K562 (cell line): Measurements from ENCODE around the gene ZNF2. TPM values are rescaled to one million over a fixed set of nuclear protein-coding genes. Genes with fewer than 3 reads are reported as not detected.

Experiments used
- ATAC-seq: fragments of 200-7000 bp; cut with Tn5 transposase; 3 replicates; pipeline ENCODE4 v1.9.1; 2020; ENCODE audit warnings: moderate library complexity
- BruUV-seq: library from RNA; stranded (reverse); fragments of 400-500 nt; replicated peaks from 2 replicates; lab custom pipeline; 2021; lab: Mats Ljungman, UMichigan
- CTCF ChIA-PET: fragments of 300-600 bp; formaldehyde crosslinking; extraction: SDS; loops from one replicate; lab custom pipeline; 2021; ENCODE audit warnings: low intra/inter-chr PET ratio; lab: Yijun Ruan, JAX
- POLR2A ChIA-PET: fragments of 300-600, 350-650 bp; sonication (Branson Sonifier 250); formaldehyde crosslinking; extraction: SDS; loops from one replicate; lab custom pipeline; 2021; ENCODE audit warnings: antibody characterized with exemption, inconsistent platforms; lab: Yijun Ruan, JAX
- DNase-seq, 4 experiments: peaks; one replicate each; pipeline versions ENCODE4 v3.0.0 to v3.0.0-alpha.2; 2011 to 2018; ENCODE audit warnings: low spot score in 3 of 4, mixed read lengths in 3 of 4; ENCODE audit errors: extremely low read depth in 1 of 4
- FAIRE-seq: peaks from 2 replicates; lab custom pipeline; 2011; peaks lifted over from hg19 to GRCh38; lab: Jason Lieb, UNC
- H2AFZ ChIP-seq: 2 replicates; pipeline ENCODE4 v1.6.0; 2011; ENCODE audit warnings: low read depth, low read length, control low read depth, inconsistent platforms
- H3K27ac ChIP-seq: fragments of 200-600 bp; 3 replicates; pipeline ENCODE4 v1.8.0; 2011; ENCODE audit warnings: low read depth, mild to moderate bottlenecking, control low read depth, inconsistent platforms, low read length, moderate library complexity, mixed read lengths; ENCODE audit errors: extremely low read depth
- H3K27me3 ChIP-seq, 2 experiments: fragments of 300-600 bp in 1 of 2; 2 replicates in 1 of 2; 3 replicates in 1 of 2; pipeline versions ENCODE4 v1.6.0 to v1.8.0; 2011; ENCODE audit warnings: inconsistent platforms in 2 of 2, low read length in 2 of 2, mild to moderate bottlenecking in 1 of 2, mixed read lengths in 1 of 2, moderate library complexity in 1 of 2; ENCODE audit not compliant: control insufficient read depth in 2 of 2, insufficient read depth in 2 of 2
- H3K36me3 ChIP-seq: fragments of 300-600 bp; 3 replicates; pipeline ENCODE4 v1.8.0; 2011; ENCODE audit warnings: mild to moderate bottlenecking, low read length, inconsistent platforms; ENCODE audit not compliant: control insufficient read depth, insufficient read depth
- H3K4me1 ChIP-seq, 2 experiments: fragments of 200-600 bp in 1 of 2; replicated peaks in 1 of 2; 2 replicates in 1 of 2; 3 replicates in 1 of 2; pipeline versions ENCODE4 v1.5.1 to v1.8.0; 2011; ENCODE audit warnings: inconsistent platforms in 2 of 2, low read length in 2 of 2, mild to moderate bottlenecking in 1 of 2, mixed read lengths in 1 of 2, moderate library complexity in 1 of 2; ENCODE audit not compliant: control insufficient read depth in 2 of 2, insufficient read depth in 2 of 2
- H3K4me2 ChIP-seq: 2 replicates; pipeline ENCODE4 v1.6.1; 2011; ENCODE audit warnings: low read length, control low read depth, inconsistent platforms, mixed read lengths; ENCODE audit not compliant: insufficient read depth
- H3K4me3 ChIP-seq: fragments of 200-600 bp; sonication (generic), shearing (Covaris generic); 2 replicates; pipeline ENCODE4 v1.5.1; 2016; ENCODE audit warnings: control low read depth, inconsistent platforms
- H3K79me2 ChIP-seq: fragments of 200-600 bp; 3 replicates; pipeline ENCODE4 v1.8.0; 2011; ENCODE audit warnings: low read length, inconsistent platforms; ENCODE audit not compliant: control insufficient read depth, insufficient read depth
- H3K9ac ChIP-seq, 2 experiments: 2 replicates each; pipeline versions ENCODE4 v1.6.0 to v1.6.1; 2011; ENCODE audit warnings: low read depth in 2 of 2, low read length in 2 of 2, control low read depth in 1 of 2, inconsistent platforms in 1 of 2, mild to moderate bottlenecking in 1 of 2, mixed read lengths in 1 of 2; ENCODE audit not compliant: insufficient read depth in 1 of 2
- H3K9me1 ChIP-seq: one replicate; pipeline ENCODE4 v1.6.0; 2011; ENCODE audit warnings: inconsistent platforms, mild to moderate bottlenecking, low read length, moderate library complexity; ENCODE audit not compliant: control insufficient read depth, insufficient read depth
- H3K9me3 ChIP-seq: replicated peaks from 2 replicates; pipeline ENCODE4 v1.5.1; 2011; ENCODE audit warnings: low read depth, low read length, inconsistent platforms; ENCODE audit not compliant: control insufficient read depth, insufficient read depth
- H4K20me1 ChIP-seq: replicated peaks from 2 replicates; pipeline ENCODE4 v1.6.1; 2011; ENCODE audit warnings: low read length, inconsistent platforms, mixed read lengths; ENCODE audit not compliant: control insufficient read depth, insufficient read depth
- CCAR2 ChIP-seq: fragments of 200-400 bp; formaldehyde crosslinking; IDR thresholded peaks from 2 replicates; pipeline ENCODE4 v1.6.1; 2017; ENCODE audit warnings: mild to moderate bottlenecking, low read depth, low read length
- CCNT2 ChIP-seq: IDR thresholded peaks from 2 replicates; pipeline ENCODE4 v1.6.1; 2011; ENCODE audit warnings: borderline replicate concordance, low read depth, mild to moderate bottlenecking, moderate library complexity, mixed read lengths, low read length; ENCODE audit not compliant: insufficient read length; ENCODE audit errors: extremely low read depth
- DNMT1 ChIP-seq: fragments of 450-650 bp; IDR thresholded peaks from 2 replicates; pipeline ENCODE4 v1.6.1; 2016; ENCODE audit warnings: antibody characterized with exemption, mild to moderate bottlenecking
- FIP1L1 ChIP-seq: fragments of 200-400 bp; formaldehyde crosslinking; IDR thresholded peaks from 2 replicates; pipeline ENCODE4 v1.6.1; 2018; ENCODE audit warnings: mild to moderate bottlenecking, low read depth, low read length; ENCODE audit not compliant: poor library complexity, severe bottlenecking
- FOS ChIP-seq: IDR thresholded peaks from 3 replicates; pipeline ENCODE4 v1.6.1; 2011; ENCODE audit not compliant: insufficient read length; ENCODE audit errors: extremely low read depth
- MCM5 ChIP-seq: fragments of 450-650 bp; IDR thresholded peaks from 2 replicates; pipeline ENCODE4 v1.6.1; 2016; ENCODE audit warnings: low read depth
- NONO ChIP-seq, 2 experiments: fragments of 200-400 bp in 1 of 2; fragments of 450-650 bp in 1 of 2; formaldehyde crosslinking in 1 of 2; IDR thresholded peaks; 2 replicates each; pipeline ENCODE4 v1.6.1; 2017; ENCODE audit warnings: low read depth in 2 of 2, mild to moderate bottlenecking in 2 of 2, moderate library complexity in 2 of 2, low read length in 1 of 2
- RHOXF2B ChIP-seq: fragments of 250-450 bp; sonication (Bioruptor Pico); conservative IDR thresholded peaks from 2 replicates; pipeline ENCODE4 v1.5.1; 2021
- RNF219 ChIP-seq: fragments of 250-450 bp; sonication (Bioruptor Pico); IDR thresholded peaks from 2 replicates; pipeline ENCODE4 v1.5.0; 2022; ENCODE audit warnings: mild to moderate bottlenecking
- THRAP3 ChIP-seq: fragments of 450-650 bp; IDR thresholded peaks from 2 replicates; pipeline ENCODE4 v1.6.1; 2016; ENCODE audit warnings: mild to moderate bottlenecking, inconsistent platforms, borderline replicate concordance
- TOE1 ChIP-seq, 2 experiments: fragments of 450-650 bp in 1 of 2; sonication (generic) in 1 of 2; formaldehyde crosslinking in 1 of 2; IDR thresholded peaks; 2 replicates each; pipeline versions ENCODE4 v1.7.1 to v1.8.0; 2016 to 2022; ENCODE audit warnings: borderline replicate concordance in 2 of 2, mild to moderate bottlenecking in 2 of 2, antibody characterized with exemption in 1 of 2, inconsistent platforms in 1 of 2, low read depth in 1 of 2, missing genetic modification reagents in 1 of 2, moderate library complexity in 1 of 2
- ZKSCAN8 ChIP-seq: fragments of 200-800 bp; sonication (Bioruptor generic); IDR thresholded peaks from 2 replicates; pipeline ENCODE4 v1.6.1; 2016; ENCODE audit warnings: missing genetic modification characterization, missing compliant biosample characterization
- ZNF197 ChIP-seq: fragments of 200-800 bp; sonication (Bioruptor generic); IDR thresholded peaks from 2 replicates; pipeline ENCODE4 v1.6.1; 2016; ENCODE audit warnings: low read depth, missing genetic modification characterization, missing compliant biosample characterization
- ZNF232 ChIP-seq: sonication (generic); formaldehyde crosslinking; IDR thresholded peaks from 2 replicates; pipeline ENCODE4 v1.8.0; 2022; ENCODE audit warnings: mild to moderate bottlenecking, missing genetic modification reagents
- ZNF740 ChIP-seq, 3 experiments: fragments of 200-800 bp in 1 of 3; sonication (Bioruptor generic) in 1 of 3; sonication (generic) in 1 of 3; formaldehyde crosslinking in 1 of 3; IDR thresholded peaks; 2 replicates each; pipeline versions ENCODE4 v1.6.1 to v1.8.0; 2016 to 2022; ENCODE audit warnings: mild to moderate bottlenecking in 2 of 3, missing compliant biosample characterization in 2 of 3, missing genetic modification characterization in 2 of 3, missing genetic modification reagents in 1 of 3
- ZNF766 ChIP-seq: fragments of 200-800 bp; sonication (Bioruptor generic); conservative IDR thresholded peaks from 2 replicates; pipeline ENCODE4 v1.6.1; 2016; ENCODE audit warnings: missing genetic modification characterization, missing compliant biosample characterization
- ZNF79 ChIP-seq: fragments of 250-450 bp; sonication (Bioruptor Pico); IDR thresholded peaks from 2 replicates; pipeline ENCODE4 v1.4.0; 2020; ENCODE audit warnings: low read depth, mild to moderate bottlenecking, moderate library complexity
- WGBS: fragments of 100-300 bp; shearing (Covaris generic); methylation state at CpG from one replicate; pipeline ENCODE4 v1.1.6; 2016; ENCODE audit warnings: low coverage, mixed read lengths; ENCODE audit not compliant: insufficient coverage; ENCODE audit errors: missing lambda C conversion rate; 5-methylcytosine and 5-hydroxymethylcytosine counted together
- in situ Hi-C: fragments of 300-500 bp; cut with MboI; formaldehyde crosslinking; loops from 4 replicates; pipeline ENCODE4 v1.15.0; 2018; ENCODE audit warnings: inconsistent platforms, mixed read lengths
- intact Hi-C: fragments of 100-400 bp; cut with micrococcal nuclease; formaldehyde crosslinking; loops from 2 replicates; pipeline ENCODE4 v1.14.2; 2022
- polyA plus RNA-seq, 8 experiments: library from polyadenylated mRNA; depleted of rRNA in 4 of 8; stranded (reverse) in 5 of 8; unstranded in 3 of 8; fragments of >200 nt; fragmentation: Nextera tagmentation in 2 of 8; fragmentation: Illumina TruSeq in 1 of 8; extraction: Ambion mirVana in 2 of 8; extraction: Trizol in 1 of 8; gene quantifications; 2 replicates each; pipeline versions ENCODE4 v1.2.1 to v1.2.3, GENCODE V29; 2011 to 2014; ENCODE audit warnings: inconsistent platforms in 1 of 8, missing spikeins in 1 of 8
- total RNA-seq, 7 experiments: library from RNA; depleted of rRNA in 6 of 7; stranded (reverse); fragments of >200 nt in 6 of 7; fragmentation: Illumina TruSeq in 2 of 7; extraction: Trizol in 2 of 7; gene quantifications; 2 replicates each; pipeline versions ENCODE4 v1.2.1 to v1.2.3, GENCODE V29; 2011 to 2021; ENCODE audit warnings: low replicate concordance in 1 of 7

Gene ZNF2
- total and polyA plus RNA-seq, 9 of the 15 experiments (the other 6 are each of a cell fraction or from before 2014, with no cell fraction given) = 1.6 to 4.5 (median 3.4) TPM

- Histone ChIP-seq H2AFZ (peak within 1 kb of the TSS; percentile 98), H3K27me3 (no peaks in the 10 kb centered on the region), H3K27ac (peak within 1 kb of the TSS; percentile 98), H3K9me3 (no peaks in the 10 kb centered on the region), H3K4me2 (peak within 1 kb of the TSS; percentile 99), H3K4me3 (peak within 1 kb of the TSS; percentile 98), H3K36me3 (peaks cover 38% of the 10 kb centered on the region), H3K4me1 (peaks cover 10 to 14% of the 10 kb centered on the region in 2 experiments; a peak in 4 of 5 replicates), H3K79me2 (peaks cover 49% of the 10 kb centered on the region), H3K9ac (peak within 1 kb of the TSS; percentile 95 to 100), H3K9me1 (no peaks in the 10 kb centered on the region), H4K20me1 (0 out of 2 replicates have a peak, but pooled peaks cover 4% of the 10 kb centered on the region)
- in situ Hi-C loops (no loop called here), intact Hi-C loops (loop anchor here (5.0 kb wide), 1 partner anchor 46 kb away; the partner anchor contains the start of gene ZNF2)
- DNase-seq (peak; percentile 89 to 96 (median 95)), FAIRE-seq (no peak), ATAC-seq (peak; percentile 96)
- BruUV-seq = no TSS peak
- POLR2A ChIA-PET = interaction anchor here (0.7 to 1.5 kb wide), 8 partner anchors 10 to 76 kb away, joined by 3 to 5 read pairs (median 4); no protein-coding TSS in a partner anchor
- CTCF ChIA-PET = no interaction called here
- WGBS = under 1% methylated on average over 37 of the region's 86 CpGs
- TF ChIP-seq RNF219 (CRISPR knock-in tag) = no peak
- peak; percentile 81 for TF ChIP-seq CCNT2
- TF ChIP-seq CCAR2 = no peak
- peak; percentile 95 for TF ChIP-seq FIP1L1
- no peak for TF ChIP-seq ZNF197 (CRISPR knock-in tag)
- no peak for TF ChIP-seq ZNF232 (CRISPR knock-in tag)
- TF ChIP-seq TOE1 (IDR thresholded peaks at IDR 0.05; ENCODE audit: borderline replicate concordance) = no peak
- no peak for TF ChIP-seq TOE1 (CRISPR knock-in tag; IDR thresholded peaks at IDR 0.05; ENCODE audit: borderline replicate concordance, low read depth)
- no peak for TF ChIP-seq ZNF740 (CRISPR knock-in tag; IDR thresholded peaks at IDR 0.05)
- TF ChIP-seq ZNF740 (tag; IDR thresholded peaks at IDR 0.05) = no peak
- no peak for TF ChIP-seq DNMT1
- TF ChIP-seq MCM5 = no peak
- TF ChIP-seq NONO (IDR thresholded peaks at IDR 0.05; ENCODE audit: low read depth in 2 of 2, low read length in 1 of 2) = peak; percentile 56 to 90; a peak in 3 of 4 replicates
- TF ChIP-seq RHOXF2B = no peak
- TF ChIP-seq ZKSCAN8 (CRISPR knock-in tag) = no peak
- TF ChIP-seq ZNF766 (CRISPR knock-in tag) = peak; percentile 44; the same call in 1 of the 2 replicates
- TF ChIP-seq ZNF79 (CRISPR knock-in tag) = no peak
- no peak for TF ChIP-seq THRAP3
- no peak for TF ChIP-seq FOS
Observed at GRCh38 chr2:95121407-95122196, 44.0 kb upstream of the ZNF2 start, which contains the start of gene MRPS5. TSS of gene MRPS5 (minus strand) at chr2:95121808. CDS start at chr2:95121791, 17 bp downstream.
